ENCODE results near the gene KAT8.

The KAT8 gene

DNA sequence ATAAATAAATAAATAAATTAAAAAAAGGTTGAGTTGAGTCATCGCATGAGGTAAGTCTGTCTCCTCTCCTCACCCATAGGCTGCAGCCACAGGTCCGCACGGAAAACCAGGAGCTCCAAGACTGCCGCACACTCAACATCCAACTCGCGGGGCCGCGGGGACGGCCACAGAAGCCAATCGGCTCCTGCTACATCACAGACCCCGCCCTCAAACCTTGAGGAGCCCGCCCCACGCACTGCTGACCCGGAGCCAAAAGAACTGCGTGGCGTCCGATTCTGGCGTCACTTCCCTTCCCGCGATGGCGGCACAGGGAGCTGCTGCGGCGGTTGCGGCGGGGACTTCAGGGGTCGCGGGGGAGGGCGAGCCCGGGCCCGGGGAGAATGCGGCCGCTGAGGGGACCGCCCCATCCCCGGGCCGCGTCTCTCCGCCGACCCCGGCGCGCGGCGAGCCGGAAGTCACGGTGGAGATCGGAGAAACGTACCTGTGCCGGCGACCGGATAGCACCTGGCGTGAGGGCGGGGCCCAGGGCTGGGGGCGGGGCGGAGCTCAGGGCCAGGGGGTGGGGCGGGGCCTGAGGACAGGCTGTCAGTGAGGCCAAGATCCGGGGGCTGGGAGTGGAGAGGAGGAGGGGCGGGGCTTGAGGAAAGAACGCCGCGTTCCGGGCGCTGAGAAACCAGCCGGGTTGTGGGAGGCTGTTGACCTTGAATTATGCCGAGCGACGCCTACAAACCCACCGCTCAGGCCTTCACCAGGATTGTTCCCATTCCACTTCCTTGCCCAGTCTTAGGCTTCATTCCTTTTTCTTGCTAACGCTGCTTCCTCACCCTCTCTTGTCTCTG lies at the start of gene KAT8:
Gene KAT8 (plus strand): TSS at position 281 of the 839 bp plus-strand sequence. CDS start 18 bp downstream, at position 299.
- peak; percentile 95 for DNase-seq (ENCODE audit: low read depth in 2 of 2)

DNA sequence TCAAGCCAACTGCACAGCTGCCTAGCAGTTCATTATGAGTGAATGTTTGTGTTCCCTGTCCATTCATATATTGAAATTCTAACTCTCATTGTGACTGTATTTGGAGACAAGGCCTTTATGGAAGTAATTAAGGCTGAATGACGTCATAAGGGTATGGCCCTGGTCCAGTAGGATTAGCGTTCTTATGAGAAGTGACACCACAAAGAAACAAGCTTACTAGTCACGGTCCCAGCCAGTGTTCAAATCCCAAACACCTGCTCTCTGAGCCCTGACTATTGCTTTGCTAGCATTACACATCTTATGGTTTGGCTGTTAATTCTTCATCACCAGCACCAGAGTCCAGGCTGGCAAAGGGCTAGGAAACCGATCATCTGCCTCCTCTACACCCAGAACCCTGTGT lies 45.6 kb upstream of the KAT8 start:
- peak; percentile 78 to 79 for DNase-seq (ENCODE audit: low read depth in 2 of 2)

DNA sequence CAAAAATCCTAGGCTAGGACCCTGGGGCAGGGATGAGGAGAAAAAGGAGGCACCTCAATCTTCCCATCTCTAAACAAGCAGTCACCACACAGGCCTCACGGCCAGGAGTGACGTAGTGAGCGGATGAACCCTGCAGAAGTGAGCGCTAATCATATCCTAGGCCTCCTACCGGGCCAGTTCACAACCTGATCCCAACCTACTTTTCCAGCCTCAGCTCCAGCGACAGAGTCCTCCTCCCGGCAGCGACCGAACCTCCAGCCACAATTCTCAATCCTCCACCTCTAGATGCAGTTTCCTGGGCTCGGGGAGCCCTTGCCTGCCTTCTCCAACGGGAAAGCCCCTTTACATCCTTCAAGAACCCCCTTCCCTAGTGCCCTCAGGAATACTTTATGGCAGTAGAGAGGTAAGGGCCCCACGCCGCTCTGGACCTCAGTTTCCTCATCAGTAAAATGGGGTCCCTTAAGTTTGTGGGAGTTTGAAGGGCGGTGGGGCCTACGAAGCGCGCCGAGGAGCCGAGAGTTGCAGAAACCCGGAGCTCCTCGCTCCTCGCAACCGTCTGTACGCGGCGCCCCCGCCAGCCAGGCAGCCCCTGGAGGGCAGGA lies 44.8 kb upstream of the KAT8 start:
- DNase-seq (ENCODE audit: low read depth in 2 of 2) = no peak

DNA sequence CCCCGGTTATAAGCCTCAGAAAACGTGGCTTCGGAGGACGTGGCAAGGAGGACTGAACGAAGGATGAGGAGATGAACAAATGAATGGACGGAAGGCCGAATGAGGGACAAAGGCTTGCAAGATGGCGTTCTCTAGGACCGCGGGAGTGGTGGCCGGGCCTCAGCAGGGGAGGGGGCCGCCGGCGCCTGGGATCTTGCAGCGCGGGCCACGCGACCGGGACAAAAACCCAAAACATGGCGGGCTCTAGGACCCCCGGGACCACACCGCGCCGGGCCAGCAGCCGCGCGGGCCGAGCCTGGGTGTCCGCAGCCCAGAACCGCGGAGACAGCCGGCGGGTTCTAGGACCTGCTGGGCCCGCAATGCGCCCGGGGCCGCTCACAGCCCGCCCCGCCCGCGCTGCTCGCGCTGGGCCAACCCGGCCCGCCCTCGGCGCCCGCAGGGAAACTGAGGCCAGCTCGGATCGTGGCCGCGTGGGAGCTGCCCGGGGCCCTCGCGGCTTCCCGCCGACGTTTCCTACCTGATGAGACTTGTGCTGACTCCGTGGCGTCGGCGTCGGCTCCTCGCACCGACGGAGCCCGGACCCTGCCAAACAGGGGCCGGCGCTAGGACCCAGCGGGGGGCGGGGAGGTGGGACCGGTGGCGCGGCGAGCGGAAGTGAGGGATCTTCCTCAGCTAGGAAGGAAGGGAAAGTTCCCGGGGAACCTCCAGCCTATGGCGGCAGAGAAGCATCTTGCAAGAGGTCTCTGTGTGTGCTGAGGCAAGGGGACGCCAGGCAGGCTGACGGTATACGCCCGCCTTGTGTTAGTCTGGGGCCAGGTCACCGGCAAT lies 44.1 kb upstream of the KAT8 start:
- peak; percentile 73 to 76 for DNase-seq (ENCODE audit: low read depth in 2 of 2)

DNA sequence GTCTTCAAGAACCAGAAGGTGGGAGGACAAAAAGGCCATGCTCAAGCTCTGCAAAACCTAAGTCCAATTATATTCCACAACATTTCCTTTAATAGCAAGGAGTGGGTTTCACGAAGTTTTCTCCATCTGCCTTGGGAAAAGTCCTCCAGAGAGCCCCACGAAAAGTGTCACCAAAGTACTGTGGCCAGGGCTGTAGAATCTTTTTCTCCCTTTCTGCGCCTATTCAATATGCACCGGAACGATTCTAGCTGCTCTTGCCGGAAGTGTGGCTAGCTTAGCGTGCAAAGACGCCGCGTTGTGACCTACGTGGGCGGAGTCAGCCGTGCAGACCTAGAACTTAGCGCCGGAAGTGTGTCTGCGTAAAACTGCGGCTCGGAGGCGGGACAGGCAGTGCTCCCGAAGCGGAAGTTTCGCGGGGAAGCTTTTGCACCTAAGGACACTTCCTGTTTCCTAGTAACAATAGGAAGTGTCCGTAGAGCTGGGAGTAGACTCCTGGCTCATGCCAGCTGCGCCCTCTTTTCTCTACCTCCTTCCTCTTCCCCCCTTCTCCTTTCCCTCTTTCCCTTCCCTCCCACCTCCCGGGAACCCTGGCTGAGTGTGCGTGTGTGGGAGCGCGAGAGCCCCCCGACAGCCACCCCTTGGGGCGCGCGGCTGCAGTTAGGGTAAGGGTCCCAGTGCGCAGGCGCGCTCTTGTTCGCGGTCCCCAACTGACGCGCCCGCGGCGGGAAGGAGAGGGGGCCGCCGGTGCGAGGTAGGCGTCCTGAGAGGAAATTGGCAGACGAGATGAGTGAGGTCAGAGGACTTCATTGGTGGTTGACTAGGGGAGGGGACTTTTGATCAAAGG lies 43.3 kb upstream of the KAT8 start, which contains the start of the genes ZNF646 and ZNF668:
Gene ZNF646 (plus strand): TSS at position 453 of the 844 bp plus-strand sequence. CDS start 1,903 bp downstream, outside the sequence.
Gene ZNF668 (minus strand): TSS at position 271 of the 844 bp plus-strand sequence. CDS start 9,781 bp downstream, outside the sequence.
- DNase-seq (ENCODE audit: low read depth in 2 of 2) = peak; percentile 98

DNA sequence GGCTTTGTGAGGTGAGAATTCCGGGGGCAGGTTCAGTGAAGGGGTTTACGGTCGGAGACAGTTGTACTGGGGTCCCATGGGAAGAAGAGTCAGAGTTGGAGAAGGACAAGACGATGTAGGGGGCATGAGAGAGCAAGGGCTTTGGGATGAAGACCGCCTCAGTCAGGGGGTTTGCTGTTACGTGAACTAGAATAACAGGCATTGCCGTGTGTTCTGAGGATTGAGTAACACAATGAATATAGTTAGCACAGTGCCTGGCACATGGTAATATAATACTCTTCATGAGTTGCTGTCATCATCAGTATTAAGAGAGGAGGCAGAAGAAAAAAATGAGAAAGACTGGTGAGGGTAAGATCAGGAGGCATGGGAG lies 42.7 kb upstream of the KAT8 start:
- no peak for DNase-seq (ENCODE audit: low read depth in 2 of 2)

DNA sequence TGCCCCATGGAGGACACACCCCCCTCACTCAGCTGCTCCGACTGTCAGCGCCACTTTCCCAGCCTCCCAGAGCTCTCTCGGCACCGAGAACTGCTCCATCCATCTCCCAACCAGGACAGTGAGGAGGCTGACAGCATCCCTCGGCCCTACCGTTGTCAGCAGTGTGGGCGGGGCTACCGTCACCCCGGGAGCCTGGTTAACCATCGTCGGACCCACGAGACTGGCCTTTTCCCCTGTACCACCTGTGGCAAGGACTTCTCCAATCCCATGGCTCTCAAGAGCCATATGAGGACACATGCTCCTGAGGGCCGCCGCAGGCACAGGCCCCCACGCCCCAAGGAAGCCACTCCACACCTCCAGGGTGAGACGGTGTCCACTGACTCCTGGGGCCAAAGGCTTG lies 41.1 kb upstream of the KAT8 start:
- DNase-seq (ENCODE audit: low read depth in 2 of 2) = no peak

DNA sequence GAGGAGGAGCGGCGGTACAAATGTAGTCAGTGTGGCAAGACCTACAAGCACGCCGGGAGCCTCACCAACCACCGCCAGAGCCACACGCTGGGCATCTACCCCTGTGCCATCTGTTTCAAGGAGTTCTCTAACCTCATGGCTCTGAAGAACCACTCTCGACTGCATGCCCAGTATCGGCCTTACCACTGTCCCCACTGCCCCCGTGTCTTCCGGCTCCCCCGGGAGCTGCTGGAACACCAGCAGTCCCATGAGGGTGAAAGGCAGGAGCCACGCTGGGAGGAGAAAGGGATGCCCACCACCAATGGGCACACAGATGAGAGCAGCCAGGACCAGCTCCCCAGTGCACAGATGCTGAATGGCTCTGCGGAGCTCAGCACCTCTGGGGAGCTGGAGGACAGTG lies 40.4 kb upstream of the KAT8 start:
- no peak for DNase-seq (ENCODE audit: low read depth in 2 of 2)

DNA sequence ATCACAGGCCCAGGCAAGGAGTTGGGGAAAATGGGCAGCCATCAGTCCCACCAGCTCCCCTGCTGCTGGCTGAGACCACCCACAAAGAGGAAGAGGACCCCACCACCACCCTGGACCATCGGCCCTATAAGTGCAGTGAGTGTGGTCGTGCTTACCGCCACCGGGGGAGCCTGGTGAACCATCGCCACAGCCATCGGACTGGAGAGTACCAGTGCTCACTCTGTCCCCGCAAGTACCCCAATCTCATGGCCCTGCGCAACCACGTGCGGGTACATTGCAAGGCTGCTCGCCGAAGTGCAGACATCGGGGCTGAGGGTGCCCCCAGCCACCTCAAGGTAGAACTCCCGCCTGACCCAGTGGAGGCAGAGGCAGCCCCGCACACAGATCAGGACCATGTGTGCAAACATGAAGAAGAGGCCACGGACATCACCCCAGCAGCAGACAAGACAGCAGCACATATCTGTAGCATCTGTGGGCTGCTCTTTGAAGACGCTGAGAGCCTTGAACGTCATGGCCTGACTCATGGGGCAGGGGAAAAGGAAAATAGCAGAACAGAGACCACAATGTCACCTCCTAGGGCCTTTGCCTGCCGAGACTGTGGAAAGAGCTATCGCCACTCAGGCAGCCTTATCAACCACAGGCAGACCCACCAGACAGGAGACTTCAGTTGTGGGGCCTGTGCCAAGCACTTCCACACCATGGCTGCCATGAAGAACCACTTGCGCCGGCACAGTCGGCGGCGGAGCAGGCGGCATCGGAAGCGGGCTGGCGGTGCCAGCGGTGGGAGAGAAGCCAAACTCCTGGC lies 39.7 kb upstream of the KAT8 start:
- no peak for DNase-seq (ENCODE audit: low read depth in 2 of 2)

DNA sequence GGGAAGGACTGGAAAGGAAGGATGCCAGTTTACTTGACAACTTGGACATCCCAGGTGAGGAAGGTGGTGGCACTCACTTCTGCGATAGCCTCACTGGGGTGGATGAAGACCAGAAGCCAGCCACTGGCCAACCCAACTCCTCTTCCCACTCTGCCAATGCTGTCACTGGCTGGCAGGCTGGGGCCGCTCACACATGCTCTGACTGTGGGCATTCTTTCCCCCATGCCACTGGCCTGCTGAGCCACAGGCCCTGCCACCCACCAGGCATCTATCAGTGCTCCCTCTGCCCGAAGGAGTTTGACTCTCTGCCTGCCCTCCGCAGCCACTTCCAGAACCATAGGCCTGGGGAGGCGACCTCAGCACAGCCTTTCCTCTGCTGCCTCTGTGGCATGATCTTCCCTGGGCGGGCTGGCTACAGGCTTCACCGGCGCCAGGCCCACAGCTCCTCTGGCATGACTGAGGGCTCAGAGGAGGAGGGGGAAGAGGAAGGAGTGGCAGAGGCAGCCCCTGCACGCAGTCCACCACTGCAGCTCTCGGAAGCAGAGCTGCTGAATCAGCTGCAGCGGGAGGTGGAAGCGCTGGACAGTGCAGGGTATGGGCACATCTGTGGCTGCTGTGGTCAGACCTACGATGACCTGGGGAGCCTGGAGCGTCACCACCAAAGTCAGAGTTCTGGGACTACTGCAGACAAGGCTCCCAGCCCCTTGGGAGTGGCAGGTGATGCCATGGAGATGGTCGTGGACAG lies 38.7 kb upstream of the KAT8 start:
- DNase-seq (ENCODE audit: low read depth in 2 of 2) = no peak

DNA sequence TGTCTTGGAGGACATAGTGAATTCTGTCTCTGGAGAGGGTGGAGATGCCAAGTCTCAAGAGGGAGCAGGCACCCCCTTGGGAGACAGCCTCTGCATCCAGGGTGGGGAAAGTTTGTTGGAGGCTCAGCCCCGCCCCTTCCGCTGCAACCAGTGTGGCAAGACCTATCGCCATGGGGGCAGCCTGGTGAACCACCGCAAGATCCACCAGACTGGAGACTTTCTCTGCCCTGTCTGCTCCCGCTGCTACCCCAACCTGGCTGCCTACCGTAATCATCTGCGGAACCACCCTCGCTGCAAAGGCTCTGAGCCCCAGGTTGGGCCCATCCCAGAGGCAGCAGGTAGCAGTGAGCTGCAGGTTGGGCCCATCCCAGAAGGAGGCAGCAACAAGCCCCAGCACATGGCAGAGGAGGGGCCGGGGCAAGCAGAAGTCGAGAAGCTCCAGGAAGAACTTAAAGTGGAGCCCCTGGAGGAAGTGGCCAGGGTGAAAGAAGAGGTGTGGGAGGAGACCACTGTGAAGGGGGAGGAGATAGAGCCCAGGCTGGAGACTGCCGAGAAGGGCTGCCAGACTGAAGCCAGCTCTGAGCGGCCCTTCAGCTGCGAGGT lies 38.0 kb upstream of the KAT8 start:
- DNase-seq (ENCODE audit: low read depth in 2 of 2) = no peak

DNA sequence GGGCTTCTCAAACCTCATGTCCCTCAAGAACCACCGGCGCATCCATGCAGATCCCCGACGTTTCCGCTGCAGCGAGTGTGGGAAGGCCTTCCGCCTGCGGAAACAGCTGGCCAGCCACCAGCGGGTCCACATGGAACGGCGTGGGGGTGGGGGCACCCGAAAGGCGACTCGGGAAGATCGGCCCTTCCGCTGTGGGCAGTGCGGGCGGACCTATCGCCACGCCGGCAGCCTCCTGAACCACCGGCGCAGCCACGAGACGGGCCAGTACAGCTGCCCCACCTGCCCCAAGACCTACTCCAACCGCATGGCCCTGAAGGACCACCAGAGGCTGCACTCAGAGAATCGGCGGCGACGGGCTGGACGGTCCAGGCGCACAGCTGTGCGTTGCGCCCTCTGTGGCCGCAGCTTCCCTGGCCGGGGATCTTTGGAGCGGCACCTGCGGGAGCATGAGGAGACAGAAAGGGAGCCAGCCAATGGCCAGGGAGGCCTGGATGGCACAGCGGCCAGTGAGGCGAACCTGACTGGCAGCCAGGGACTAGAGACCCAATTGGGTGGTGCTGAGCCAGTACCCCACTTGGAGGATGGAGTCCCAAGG lies 37.3 kb upstream of the KAT8 start:
- no peak for DNase-seq (ENCODE audit: low read depth in 2 of 2)

DNA sequence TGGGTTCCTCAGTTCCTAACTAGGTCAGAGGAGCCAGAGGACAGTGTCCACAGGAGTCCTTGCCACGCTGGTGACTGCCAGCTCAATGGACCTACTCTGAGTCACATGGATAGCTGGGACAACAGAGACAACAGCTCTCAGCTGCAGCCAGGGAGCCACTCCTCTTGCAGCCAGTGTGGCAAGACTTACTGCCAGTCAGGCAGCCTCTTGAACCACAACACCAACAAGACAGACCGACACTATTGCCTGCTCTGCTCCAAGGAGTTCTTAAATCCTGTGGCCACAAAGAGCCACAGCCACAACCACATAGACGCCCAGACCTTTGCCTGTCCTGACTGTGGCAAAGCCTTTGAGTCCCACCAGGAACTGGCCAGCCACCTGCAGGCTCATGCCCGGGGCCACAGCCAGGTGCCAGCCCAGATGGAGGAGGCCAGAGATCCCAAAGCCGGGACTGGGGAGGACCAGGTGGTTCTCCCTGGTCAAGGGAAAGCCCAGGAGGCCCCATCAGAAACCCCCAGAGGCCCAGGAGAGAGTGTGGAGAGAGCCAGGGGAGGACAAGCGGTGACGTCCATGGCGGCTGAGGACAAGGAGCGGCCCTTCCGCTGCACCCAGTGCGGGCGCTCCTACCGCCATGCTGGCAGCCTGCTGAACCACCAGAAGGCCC lies 36.6 kb upstream of the KAT8 start:
- no peak for DNase-seq (ENCODE audit: low read depth in 2 of 2)

DNA sequence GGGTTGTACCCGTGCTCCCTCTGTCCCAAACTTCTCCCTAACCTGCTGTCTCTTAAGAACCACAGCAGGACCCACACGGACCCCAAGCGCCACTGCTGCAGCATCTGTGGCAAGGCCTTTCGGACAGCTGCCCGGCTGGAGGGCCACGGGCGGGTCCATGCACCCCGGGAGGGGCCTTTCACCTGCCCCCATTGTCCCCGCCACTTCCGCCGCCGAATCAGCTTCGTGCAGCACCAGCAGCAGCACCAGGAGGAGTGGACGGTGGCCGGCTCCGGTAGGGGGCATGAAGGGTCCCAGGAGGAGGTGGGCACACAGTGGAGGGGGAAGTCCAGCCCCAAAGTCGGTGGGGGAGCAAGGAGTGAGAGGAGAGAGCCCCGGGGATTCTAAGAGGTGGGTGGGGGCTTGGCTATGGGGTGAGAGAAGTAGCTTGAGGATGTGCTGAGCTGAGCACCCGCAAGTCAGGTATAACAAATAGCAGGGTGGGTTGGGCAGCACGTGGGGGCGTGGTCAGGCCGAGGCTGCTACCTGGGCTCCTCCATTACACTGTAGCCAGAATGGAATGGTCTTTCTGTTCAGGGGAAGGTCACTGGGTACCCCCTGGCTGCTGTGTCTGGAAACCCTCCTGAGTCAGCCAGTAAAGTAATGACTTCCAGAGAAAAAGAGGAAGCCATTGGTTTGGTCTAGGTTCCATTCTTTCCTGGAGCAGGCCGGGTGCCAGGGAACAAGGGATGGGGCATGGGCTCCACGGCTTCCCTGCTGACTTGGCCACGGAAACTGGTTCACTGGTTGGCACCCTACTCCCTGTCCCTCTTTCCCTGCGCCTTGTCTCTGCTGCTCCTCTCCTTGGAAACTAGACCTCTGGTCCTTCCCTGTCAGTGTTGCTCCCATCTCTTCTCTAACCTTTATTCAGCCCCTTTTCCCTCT lies 35.8 kb upstream of the KAT8 start:
- no peak for DNase-seq (ENCODE audit: low read depth in 2 of 2)

DNA sequence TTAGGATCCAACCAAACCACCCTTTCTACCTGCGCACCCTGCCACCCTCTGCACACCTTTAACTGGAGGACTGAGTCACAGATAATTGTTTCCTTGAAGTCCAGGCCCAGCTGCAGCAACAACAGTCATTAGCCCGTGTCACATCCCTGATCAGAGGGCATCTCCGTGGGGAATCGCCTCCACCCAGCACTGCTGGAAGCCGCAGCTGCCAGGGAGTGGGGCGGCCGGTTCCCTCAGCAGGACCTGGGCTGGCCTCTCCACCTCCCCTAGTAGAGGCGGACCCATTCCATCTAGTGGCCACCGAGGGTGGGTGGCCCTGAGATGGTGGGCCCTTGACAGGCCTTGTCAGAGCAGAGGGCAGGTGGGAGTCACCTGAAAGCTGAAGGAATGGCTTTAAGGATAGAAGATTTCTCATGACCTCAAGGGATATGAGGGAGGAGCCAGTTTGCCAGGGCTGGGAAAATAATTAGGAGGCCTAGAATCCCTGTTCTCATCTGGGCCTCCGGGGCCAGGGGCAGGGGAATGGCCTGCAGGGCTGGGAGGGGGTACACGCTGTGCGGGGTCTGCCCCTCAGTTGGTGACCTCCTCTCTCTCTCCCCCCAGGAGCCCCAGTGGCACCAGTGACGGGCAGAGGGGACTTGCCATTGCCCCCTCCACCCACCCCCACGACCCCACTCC lies 35.0 kb upstream of the KAT8 start:
- DNase-seq (ENCODE audit: low read depth in 2 of 2) = no peak

DNA sequence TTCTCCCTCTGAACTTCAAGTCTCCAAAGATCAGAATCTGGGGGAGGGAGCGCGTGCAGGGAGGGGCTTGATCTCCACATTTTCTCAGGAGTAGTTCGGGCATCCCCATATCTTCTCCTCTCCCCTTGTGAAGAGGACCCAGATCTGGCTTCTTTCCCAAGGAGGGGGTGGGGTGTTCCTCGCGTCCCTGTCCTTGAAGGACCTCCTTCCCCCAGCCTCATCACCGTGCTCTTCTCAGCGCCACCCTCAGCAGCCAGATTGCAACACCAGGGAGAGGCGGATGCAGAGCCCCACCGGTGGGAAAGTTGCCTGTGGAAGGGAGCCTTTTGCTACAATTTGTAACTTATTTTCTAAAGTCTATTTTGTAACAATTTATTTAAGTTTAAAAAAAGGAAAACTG lies 34.4 kb upstream of the KAT8 start:
- DNase-seq (ENCODE audit: low read depth in 2 of 2) = no peak

DNA sequence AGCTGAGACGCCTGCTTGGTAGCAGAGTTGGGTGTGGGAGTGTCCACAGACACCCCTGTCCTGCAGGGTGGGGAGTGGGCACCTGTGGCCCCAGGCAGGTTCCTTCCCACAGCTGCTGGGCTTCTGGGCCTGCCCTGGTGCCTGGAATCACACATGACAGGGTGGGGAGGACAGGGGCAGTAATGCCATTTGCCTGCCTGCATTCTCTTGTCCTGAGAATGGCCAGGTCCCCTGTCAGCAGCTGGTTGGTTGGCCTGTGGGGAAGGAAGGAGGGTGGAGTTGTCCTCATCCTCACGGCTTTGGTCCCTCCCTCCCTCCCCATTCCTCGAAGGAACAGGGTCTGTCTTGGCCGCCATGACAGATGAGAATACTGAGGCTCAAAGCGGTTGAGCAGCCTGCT lies 33.9 kb upstream of the KAT8 start:
- DNase-seq (ENCODE audit: low read depth in 2 of 2) = no peak
